ENCODE results near the gene CCDC178.

The CCDC178 gene

GRCh38 chr18:33440060-33441043, at the start of gene CCDC178:
Gene CCDC178, minus strand, starts transcription at chr18:33440721. Its CDS starts 28,633 bp downstream, at chr18:33412088.
- no peak for TF ChIP-seq GATA1 (IDR thresholded peaks at IDR 0.05; ENCODE audit: low read depth, low read length)
- TF ChIP-seq POLR2A (IDR thresholded peaks at IDR 0.05; ENCODE audit: low read length) = no peak
- DNase-seq = peak; percentile 86 to 87

- no peak for TF ChIP-seq POLR2A (IDR thresholded peaks at IDR 0.05; ENCODE audit: low read length)
- no peak for TF ChIP-seq GATA1 (IDR thresholded peaks at IDR 0.05; ENCODE audit: low read depth, low read length)
- DNase-seq = no peak
These were observed 43.4 kb upstream of the CCDC178 start for GRCh38 chr18:33483908-33484307.

GRCh38 chr18:33472509-33472908, 32.0 kb upstream of the CCDC178 start:
- TF ChIP-seq POLR2A (IDR thresholded peaks at IDR 0.05; ENCODE audit: low read length) = no peak
- no peak for DNase-seq

GRCh38 chr18:33470216-33470615, 29.7 kb upstream of the CCDC178 start:
- TF ChIP-seq POLR2A (IDR thresholded peaks at IDR 0.05; ENCODE audit: low read length) = no peak
- TF ChIP-seq GATA1 (IDR thresholded peaks at IDR 0.05; ENCODE audit: low read depth, low read length) = no peak
- no peak for DNase-seq

- TF ChIP-seq GATA1 (IDR thresholded peaks at IDR 0.05; ENCODE audit: low read depth, low read length) = no peak
- peak; percentile 45 for TF ChIP-seq POLR2A (IDR thresholded peaks at IDR 0.05; ENCODE audit: low read length)
- DNase-seq = peak; percentile 92 to 97
These were observed 29.2 kb upstream of the CCDC178 start for GRCh38 chr18:33469699-33470098.

GRCh38 chr18:33467531-33467930, 27.0 kb upstream of the CCDC178 start:
- DNase-seq = no peak
- no peak for TF ChIP-seq POLR2A (IDR thresholded peaks at IDR 0.05; ENCODE audit: low read length)

- DNase-seq = no peak
- TF ChIP-seq GATA1 (IDR thresholded peaks at IDR 0.05; ENCODE audit: low read depth, low read length) (no peak), POLR2A (IDR thresholded peaks at IDR 0.05; ENCODE audit: low read length) (no peak)
These were observed 26.3 kb upstream of the CCDC178 start for GRCh38 chr18:33466822-33467221.

GRCh38 chr18:33460681-33461080, 20.2 kb upstream of the CCDC178 start:
- TF ChIP-seq POLR2A (IDR thresholded peaks at IDR 0.05; ENCODE audit: low read length) (no peak), GATA1 (IDR thresholded peaks at IDR 0.05; ENCODE audit: low read depth, low read length) (no peak)

GRCh38 chr18:33459612-33460011, 19.1 kb upstream of the CCDC178 start:
- TF ChIP-seq POLR2A (IDR thresholded peaks at IDR 0.05; ENCODE audit: low read length) (no peak), GATA1 (IDR thresholded peaks at IDR 0.05; ENCODE audit: low read depth, low read length) (no peak)

More at GRCh38 chr18:33460681-33461080, 20.2 kb upstream of the CCDC178 start:
- no peak for DNase-seq

GRCh38 chr18:33446604-33447003, 6.1 kb upstream of the CCDC178 start:
- no peak for DNase-seq
- no peak for TF ChIP-seq GATA1 (IDR thresholded peaks at IDR 0.05; ENCODE audit: low read depth, low read length)
- no peak for TF ChIP-seq POLR2A (IDR thresholded peaks at IDR 0.05; ENCODE audit: low read length)

More at GRCh38 chr18:33459612-33460011, 19.1 kb upstream of the CCDC178 start:
- no peak for DNase-seq

GRCh38 chr18:33444709-33445108, 4.2 kb upstream of the CCDC178 start:
- TF ChIP-seq GATA1 (IDR thresholded peaks at IDR 0.05; ENCODE audit: low read depth, low read length) (no peak), POLR2A (IDR thresholded peaks at IDR 0.05; ENCODE audit: low read length) (no peak)
- no peak for DNase-seq

GRCh38 chr18:33432857-33433256, 7.7 kb downstream of the CCDC178 start:
- no peak for DNase-seq
- TF ChIP-seq GATA1 (IDR thresholded peaks at IDR 0.05; ENCODE audit: low read depth, low read length) (no peak), POLR2A (IDR thresholded peaks at IDR 0.05; ENCODE audit: low read length) (no peak)

- TF ChIP-seq GATA1 (IDR thresholded peaks at IDR 0.05; ENCODE audit: low read depth, low read length) (no peak), POLR2A (IDR thresholded peaks at IDR 0.05; ENCODE audit: low read length) (no peak)
- DNase-seq = no peak
These were observed 13.0 kb downstream of the CCDC178 start for GRCh38 chr18:33427549-33427948.

GRCh38 chr18:33424266-33424946, 16.1 kb downstream of the CCDC178 start:
- no peak for DNase-seq
- TF ChIP-seq POLR2A (IDR thresholded peaks at IDR 0.05; ENCODE audit: low read length) = no peak
- no peak for TF ChIP-seq GATA1 (IDR thresholded peaks at IDR 0.05; ENCODE audit: low read depth, low read length)

Measured in erythroblast (primary cell).